GM21381 (cell line): ENCODE data around the gene FCGR3A.
"Not testable (repeated sequence)": the region's sequence is repeated elsewhere in the genome, so short reads cannot be mapped to it uniquely, and the experiment has no call there.

ENCODE experiments used
- ATAC-seq: cut with Tn5 transposase; IDR thresholded peaks from one replicate; pipeline ENCODE4 v1.9.1; 2021; ENCODE audit warnings: mild to moderate bottlenecking, moderate library complexity; ENCODE audit not compliant: unreplicated experiment

The FCGR3A gene

GRCh38 chr1:161549652-161550051 is at the start of gene FCGR3A:
Gene FCGR3A, minus strand, starts transcription at chr1:161549818. Its CDS starts 82 bp downstream, at chr1:161549736.
- ATAC-seq, result no peak

- not testable (repeated sequence) for ATAC-seq
Observed at GRCh38 chr1:161597077-161597476, 47.5 kb upstream of the FCGR3A start.

GRCh38 chr1:161595583-161595982 is 46.0 kb upstream of the FCGR3A start:
- ATAC-seq, result not testable (repeated sequence)

- ATAC-seq, result not testable (repeated sequence)
Observed at GRCh38 chr1:161595173-161595572, 45.6 kb upstream of the FCGR3A start.

GRCh38 chr1:161594269-161594984 is 44.8 kb upstream of the FCGR3A start:
- ATAC-seq, result not testable (repeated sequence)

- not testable (repeated sequence) for ATAC-seq
Observed at GRCh38 chr1:161593092-161593755, 43.6 kb upstream of the FCGR3A start.

- ATAC-seq, result not testable (repeated sequence)
Observed at GRCh38 chr1:161592586-161592985, 43.0 kb upstream of the FCGR3A start.

GRCh38 chr1:161589920-161590319 is 40.3 kb upstream of the FCGR3A start:
- not testable (repeated sequence) for ATAC-seq

GRCh38 chr1:161589365-161589764 is 39.7 kb upstream of the FCGR3A start:
- not testable (repeated sequence) for ATAC-seq

GRCh38 chr1:161588596-161588995 is 39.0 kb upstream of the FCGR3A start:
- ATAC-seq, result not testable (repeated sequence)

- not testable (repeated sequence) for ATAC-seq
Observed at GRCh38 chr1:161582882-161583281, 33.3 kb upstream of the FCGR3A start.

- peak; percentile 54 for ATAC-seq
Observed at GRCh38 chr1:161580879-161581537, 31.4 kb upstream of the FCGR3A start.

- not testable (repeated sequence) for ATAC-seq
Observed at GRCh38 chr1:161579856-161580507, 30.4 kb upstream of the FCGR3A start.

GRCh38 chr1:161576676-161577075 is 27.1 kb upstream of the FCGR3A start:
- not testable (repeated sequence) for ATAC-seq

GRCh38 chr1:161571703-161572102 is 22.1 kb upstream of the FCGR3A start:
- not testable (repeated sequence) for ATAC-seq

GRCh38 chr1:161566602-161566960 is 17.0 kb upstream of the FCGR3A start:
- ATAC-seq, result not testable (repeated sequence)

GRCh38 chr1:161563522-161563921 is 13.9 kb upstream of the FCGR3A start:
- not testable (repeated sequence) for ATAC-seq

GRCh38 chr1:161562441-161562840 is 12.8 kb upstream of the FCGR3A start:
- ATAC-seq, result not testable (repeated sequence)

GRCh38 chr1:161560960-161561715 is 11.5 kb upstream of the FCGR3A start:
- not testable (repeated sequence) for ATAC-seq
